ENCODE measurements around the gene FMNL2. TPM values are rescaled to one million over a fixed set of nuclear protein-coding genes. Genes with fewer than 3 reads are reported as not detected.
"Not testable (repeated sequence)": the region's sequence is repeated elsewhere in the genome, so short reads cannot be mapped to it uniquely, and the experiment has no call there.

Gene FMNL2
- total RNA-seq, 1 donor from 2014 or later: 12.0 TPM

DNA sequence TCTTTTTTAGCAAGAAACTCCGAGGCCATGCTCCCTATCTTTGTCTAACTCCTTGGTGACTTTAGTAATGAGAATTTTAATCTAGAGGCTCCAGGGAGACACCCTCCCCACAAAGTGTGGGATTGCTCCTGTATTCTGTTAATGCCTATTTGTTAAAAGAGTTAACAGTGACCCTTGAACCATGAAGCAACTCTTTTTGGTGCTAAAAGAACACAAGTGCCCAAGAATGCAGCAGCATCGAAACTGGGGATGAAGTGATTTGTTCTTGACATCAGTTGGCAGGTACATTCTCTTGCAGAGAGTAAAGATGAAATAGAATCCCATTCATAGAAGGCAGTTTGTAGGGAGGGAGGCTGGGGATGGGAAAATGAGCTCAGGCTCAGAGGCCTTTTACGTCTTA is 50.0 kb downstream of the FMNL2 start:
- Histone ChIP-seq H3K36me3 (no peaks in the 10 kb centered on the region), H3K27ac (no peak overlapping the region), H3K4me3 (no peak overlapping the region), H3K4me1 (peaks cover 0 to 15% of the 10 kb centered on the region in 2 donors), H3K9me3 (no peaks in the 10 kb centered on the region), H3K27me3 (no peaks in the 10 kb centered on the region)
- TF ChIP-seq, protein P1, sequence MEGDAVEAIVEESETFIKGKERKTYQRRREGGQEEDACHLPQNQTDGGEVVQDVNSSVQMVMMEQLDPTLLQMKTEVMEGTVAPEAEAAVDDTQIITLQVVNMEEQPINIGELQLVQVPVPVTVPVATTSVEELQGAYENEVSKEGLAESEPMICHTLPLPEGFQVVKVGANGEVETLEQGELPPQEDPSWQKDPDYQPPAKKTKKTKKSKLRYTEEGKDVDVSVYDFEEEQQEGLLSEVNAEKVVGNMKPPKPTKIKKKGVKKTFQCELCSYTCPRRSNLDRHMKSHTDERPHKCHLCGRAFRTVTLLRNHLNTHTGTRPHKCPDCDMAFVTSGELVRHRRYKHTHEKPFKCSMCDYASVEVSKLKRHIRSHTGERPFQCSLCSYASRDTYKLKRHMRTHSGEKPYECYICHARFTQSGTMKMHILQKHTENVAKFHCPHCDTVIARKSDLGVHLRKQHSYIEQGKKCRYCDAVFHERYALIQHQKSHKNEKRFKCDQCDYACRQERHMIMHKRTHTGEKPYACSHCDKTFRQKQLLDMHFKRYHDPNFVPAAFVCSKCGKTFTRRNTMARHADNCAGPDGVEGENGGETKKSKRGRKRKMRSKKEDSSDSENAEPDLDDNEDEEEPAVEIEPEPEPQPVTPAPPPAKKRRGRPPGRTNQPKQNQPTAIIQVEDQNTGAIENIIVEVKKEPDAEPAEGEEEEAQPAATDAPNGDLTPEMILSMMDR (IDR thresholded peaks at IDR 0.05): no peak
- intact Hi-C loops (cut with DNase I): no loop called here
- no peak for DNase-seq (ENCODE audit: low spot score in 2 of 2)

DNA sequence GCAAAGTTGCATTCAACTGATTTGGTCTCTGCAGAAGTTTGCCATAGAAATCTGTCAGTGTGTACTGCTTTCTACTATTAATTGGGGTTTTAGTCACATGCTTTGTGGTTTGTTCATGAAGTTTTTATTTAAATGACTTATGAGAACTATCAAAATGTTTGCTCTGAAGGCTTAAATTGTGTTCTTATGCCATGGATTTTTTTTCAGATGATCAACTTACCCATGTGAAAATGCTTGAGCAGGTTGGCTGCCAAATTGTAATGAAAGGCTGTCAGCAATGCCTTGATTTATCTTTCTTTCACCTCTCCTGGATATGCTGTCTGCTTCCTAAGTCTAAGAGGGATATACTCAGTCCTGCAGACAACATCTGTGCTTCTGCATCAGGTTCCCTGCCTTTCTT is 50.7 kb downstream of the FMNL2 start:
- H3K9me3 ChIP-seq: no peaks in the 10 kb centered on the region
- no peaks in the 10 kb centered on the region for H3K27me3 ChIP-seq
- no peak overlapping the region for H3K27ac ChIP-seq
- peaks cover 0 to 11% of the 10 kb centered on the region in 2 donors for H3K4me1 ChIP-seq
- H3K4me3 ChIP-seq: no peak overlapping the region
- no peak for DNase-seq (ENCODE audit: low spot score in 2 of 2)
- TF ChIP-seq, protein P1 (IDR thresholded peaks at IDR 0.05): no peak
- intact Hi-C loops (cut with DNase I): no loop called here
- no peaks in the 10 kb centered on the region for H3K36me3 ChIP-seq

DNA sequence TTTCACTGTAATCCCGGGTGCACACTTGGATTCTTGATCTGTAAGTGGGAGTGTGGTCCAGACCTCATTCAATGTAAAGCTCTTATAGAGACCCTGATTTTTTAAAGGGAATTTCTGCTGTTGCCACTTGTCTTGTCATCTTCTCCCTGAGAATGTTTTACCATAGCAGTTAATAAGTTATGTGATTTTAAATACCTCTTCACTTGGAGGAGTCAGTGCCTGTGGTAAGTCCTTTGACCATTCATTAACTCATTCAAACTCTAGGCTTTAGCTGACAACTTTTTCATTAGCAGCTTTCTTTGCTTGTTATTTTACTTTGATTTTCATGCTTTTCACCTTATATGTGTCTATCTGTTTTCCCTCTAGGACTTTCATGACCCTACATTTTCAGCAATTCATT is 51.3 kb downstream of the FMNL2 start:
- DNase-seq (ENCODE audit: low spot score in 2 of 2): no peak
- no peaks in the 10 kb centered on the region for H3K36me3 ChIP-seq
- intact Hi-C loops (cut with DNase I): no loop called here
- peaks cover 0 to 9% of the 10 kb centered on the region in 2 donors for H3K4me1 ChIP-seq
- no peaks in the 10 kb centered on the region for H3K9me3 ChIP-seq
- no peak overlapping the region for H3K27ac ChIP-seq
- no peak overlapping the region for H3K4me3 ChIP-seq
- no peaks in the 10 kb centered on the region for H3K27me3 ChIP-seq
- TF ChIP-seq, protein P1 (IDR thresholded peaks at IDR 0.05): no peak

DNA sequence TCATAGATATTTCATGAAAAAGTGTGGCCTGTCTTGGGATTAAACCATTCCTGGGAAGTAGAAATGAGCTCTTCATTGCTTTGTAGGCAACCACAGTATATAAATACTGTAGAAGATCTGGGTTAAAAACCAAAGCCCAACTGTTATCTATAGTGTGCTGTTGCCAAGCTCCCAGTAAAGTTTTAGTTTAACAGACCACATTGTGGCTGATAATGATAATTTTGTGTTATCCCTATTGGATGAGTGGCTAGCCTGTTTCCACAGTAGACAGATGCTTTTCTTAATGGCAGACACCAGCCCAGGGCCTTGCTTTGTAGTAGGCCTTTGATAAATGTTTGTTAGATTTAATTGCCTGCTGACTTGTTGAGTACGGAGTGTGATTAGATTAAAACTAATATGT is 52.1 kb downstream of the FMNL2 start:
- Histone ChIP-seq H3K4me1 (peaks cover 0 to 4% of the 10 kb centered on the region in 2 donors), H3K27ac (peak overlapping the region in 1 of 2 donors; percentile 24), H3K4me3 (no peak overlapping the region), H3K9me3 (no peaks in the 10 kb centered on the region), H3K27me3 (no peaks in the 10 kb centered on the region), H3K36me3 (no peaks in the 10 kb centered on the region)
- TF ChIP-seq, protein P1 (IDR thresholded peaks at IDR 0.05): no peak
- intact Hi-C loops (cut with DNase I): no loop called here
- no peak for DNase-seq (ENCODE audit: low spot score in 2 of 2)

DNA sequence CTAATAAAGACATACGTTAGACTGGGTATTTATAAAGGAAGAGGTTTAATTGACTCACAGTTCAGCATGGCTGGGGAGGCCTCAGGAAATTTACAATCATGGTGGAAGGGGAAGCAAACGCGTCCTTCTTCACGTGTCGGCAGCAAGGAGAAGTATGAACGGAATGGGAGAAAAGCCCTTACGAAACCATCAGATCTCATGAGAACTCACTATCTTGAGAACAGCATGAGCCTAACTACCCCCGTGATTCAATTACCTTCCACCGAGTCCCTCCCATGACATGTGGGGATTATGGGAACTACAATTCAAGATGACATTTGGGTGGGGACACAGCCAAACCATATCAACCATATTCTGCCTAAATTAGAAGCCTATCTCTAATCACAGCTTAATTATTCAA is 53.3 kb downstream of the FMNL2 start:
- not testable (repeated sequence) for DNase-seq (ENCODE audit: low spot score in 2 of 2); H3K27me3 ChIP-seq

DNA sequence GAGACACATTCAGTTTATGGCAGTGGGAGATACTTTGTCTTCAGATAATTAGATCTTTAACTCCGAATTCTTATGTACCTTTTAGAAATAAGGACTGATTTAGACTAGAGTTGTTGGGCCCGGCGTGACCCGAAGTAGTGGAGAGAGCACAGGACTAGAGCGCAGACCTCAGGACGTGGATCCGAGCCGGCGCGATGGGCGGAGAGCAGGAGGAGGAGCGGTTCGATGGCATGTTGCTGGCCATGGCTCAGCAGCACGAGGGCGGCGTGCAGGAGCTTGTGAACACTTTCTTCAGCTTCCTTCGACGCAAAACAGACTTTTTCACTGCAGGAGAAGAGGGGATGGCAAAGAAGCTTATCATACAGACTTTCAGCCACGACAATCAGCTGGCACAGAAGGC is 54.5 kb downstream of the FMNL2 start:
- no peak for DNase-seq (ENCODE audit: low spot score in 2 of 2)
- Histone ChIP-seq H3K4me3 (no peak overlapping the region), H3K27me3 (no peaks in the 10 kb centered on the region), H3K4me1 (peaks cover 0 to 4% of the 10 kb centered on the region in 2 donors), H3K9me3 (no peaks in the 10 kb centered on the region), H3K36me3 (no peaks in the 10 kb centered on the region), H3K27ac (no peak overlapping the region)
- intact Hi-C loops (cut with DNase I): no loop called here
- TF ChIP-seq, protein P1 (IDR thresholded peaks at IDR 0.05): no peak

More for the DNA sequence above, 53.3 kb downstream of the FMNL2 start:
- H3K4me1 ChIP-seq; H3K36me3 ChIP-seq; H3K9me3 ChIP-seq; intact Hi-C loops (cut with DNase I); H3K27ac ChIP-seq; H3K4me3 ChIP-seq: not testable (repeated sequence)
